Ishikawa (cell line): ENCODE measurements around the gene DCTPP1.

Source experiments
- CREB1 ChIP-seq: IDR thresholded peaks from 2 replicates; pipeline ENCODE4 v1.6.1; 2012; ENCODE audit warnings: low read depth
- EGR1 ChIP-seq: IDR thresholded peaks from 2 replicates; pipeline ENCODE4 v1.6.1; 2012
- EP300 ChIP-seq: IDR thresholded peaks from 2 replicates; pipeline ENCODE4 v1.6.1; 2012; ENCODE audit warnings: borderline replicate concordance
- FOXM1 ChIP-seq: IDR thresholded peaks from 2 replicates; pipeline ENCODE4 v1.6.1; 2012; ENCODE audit warnings: low read depth, borderline replicate concordance
- NFIC ChIP-seq: IDR thresholded peaks from 2 replicates; pipeline ENCODE4 v1.6.1; 2012
- TCF12 ChIP-seq: IDR thresholded peaks from 2 replicates; pipeline ENCODE4 v1.6.1; 2012; ENCODE audit warnings: low read depth
- TEAD4 ChIP-seq: IDR thresholded peaks from 2 replicates; pipeline ENCODE4 v1.6.1; 2012
- ZBTB7A ChIP-seq: IDR thresholded peaks from 2 replicates; pipeline ENCODE4 v1.6.1; 2012; ENCODE audit warnings: low read depth
- TF ChIP-seq, protein P1 (sequence below): IDR thresholded peaks from 2 replicates; pipeline ENCODE4 v1.6.1; 2012
- TF ChIP-seq, protein P2 (sequence below): IDR thresholded peaks from 2 replicates; pipeline ENCODE4 v1.6.1; 2012; ENCODE audit warnings: low read depth, mild to moderate bottlenecking
- TF ChIP-seq, protein P3 (sequence below): IDR thresholded peaks from 2 replicates; pipeline ENCODE4 v1.6.1; 2012

DNA sequence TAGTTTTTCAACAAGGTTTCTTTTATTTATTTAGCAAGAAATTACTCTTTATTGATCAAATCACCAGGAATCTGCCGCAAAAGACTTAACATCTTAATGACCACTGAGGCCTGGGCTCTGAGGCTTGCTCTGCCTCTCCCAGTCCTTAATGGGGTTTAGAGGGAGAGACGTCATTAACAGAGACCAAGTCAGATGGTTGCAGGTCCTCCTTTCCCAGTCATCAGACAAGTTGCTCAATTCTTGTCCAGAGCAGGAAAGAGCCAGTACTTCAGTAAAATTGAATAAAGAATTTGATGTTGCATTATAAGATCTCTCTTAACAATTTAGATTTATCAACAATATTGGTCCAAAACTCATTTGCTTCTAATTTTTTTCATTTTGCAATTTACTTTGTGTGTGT is 13.8 kb upstream of the DCTPP1 start:
- TF ChIP-seq TEAD4 (no peak), TCF12 (no peak), EGR1 (no peak), FOXM1 (no peak), NFIC (no peak), EP300 (no peak), CREB1 (no peak), ZBTB7A (no peak)
- TF ChIP-seq, protein P1, sequence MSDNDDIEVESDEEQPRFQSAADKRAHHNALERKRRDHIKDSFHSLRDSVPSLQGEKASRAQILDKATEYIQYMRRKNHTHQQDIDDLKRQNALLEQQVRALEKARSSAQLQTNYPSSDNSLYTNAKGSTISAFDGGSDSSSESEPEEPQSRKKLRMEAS, result no peak
- TF ChIP-seq, protein P2, sequence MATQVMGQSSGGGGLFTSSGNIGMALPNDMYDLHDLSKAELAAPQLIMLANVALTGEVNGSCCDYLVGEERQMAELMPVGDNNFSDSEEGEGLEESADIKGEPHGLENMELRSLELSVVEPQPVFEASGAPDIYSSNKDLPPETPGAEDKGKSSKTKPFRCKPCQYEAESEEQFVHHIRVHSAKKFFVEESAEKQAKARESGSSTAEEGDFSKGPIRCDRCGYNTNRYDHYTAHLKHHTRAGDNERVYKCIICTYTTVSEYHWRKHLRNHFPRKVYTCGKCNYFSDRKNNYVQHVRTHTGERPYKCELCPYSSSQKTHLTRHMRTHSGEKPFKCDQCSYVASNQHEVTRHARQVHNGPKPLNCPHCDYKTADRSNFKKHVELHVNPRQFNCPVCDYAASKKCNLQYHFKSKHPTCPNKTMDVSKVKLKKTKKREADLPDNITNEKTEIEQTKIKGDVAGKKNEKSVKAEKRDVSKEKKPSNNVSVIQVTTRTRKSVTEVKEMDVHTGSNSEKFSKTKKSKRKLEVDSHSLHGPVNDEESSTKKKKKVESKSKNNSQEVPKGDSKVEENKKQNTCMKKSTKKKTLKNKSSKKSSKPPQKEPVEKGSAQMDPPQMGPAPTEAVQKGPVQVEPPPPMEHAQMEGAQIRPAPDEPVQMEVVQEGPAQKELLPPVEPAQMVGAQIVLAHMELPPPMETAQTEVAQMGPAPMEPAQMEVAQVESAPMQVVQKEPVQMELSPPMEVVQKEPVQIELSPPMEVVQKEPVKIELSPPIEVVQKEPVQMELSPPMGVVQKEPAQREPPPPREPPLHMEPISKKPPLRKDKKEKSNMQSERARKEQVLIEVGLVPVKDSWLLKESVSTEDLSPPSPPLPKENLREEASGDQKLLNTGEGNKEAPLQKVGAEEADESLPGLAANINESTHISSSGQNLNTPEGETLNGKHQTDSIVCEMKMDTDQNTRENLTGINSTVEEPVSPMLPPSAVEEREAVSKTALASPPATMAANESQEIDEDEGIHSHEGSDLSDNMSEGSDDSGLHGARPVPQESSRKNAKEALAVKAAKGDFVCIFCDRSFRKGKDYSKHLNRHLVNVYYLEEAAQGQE, result no peak
- TF ChIP-seq, protein P3, sequence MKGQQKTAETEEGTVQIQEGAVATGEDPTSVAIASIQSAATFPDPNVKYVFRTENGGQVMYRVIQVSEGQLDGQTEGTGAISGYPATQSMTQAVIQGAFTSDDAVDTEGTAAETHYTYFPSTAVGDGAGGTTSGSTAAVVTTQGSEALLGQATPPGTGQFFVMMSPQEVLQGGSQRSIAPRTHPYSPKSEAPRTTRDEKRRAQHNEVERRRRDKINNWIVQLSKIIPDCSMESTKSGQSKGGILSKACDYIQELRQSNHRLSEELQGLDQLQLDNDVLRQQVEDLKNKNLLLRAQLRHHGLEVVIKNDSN, result no peak
